Measurements from ENCODE around the gene HIVEP3.

Gene HIVEP3

GRCh38 chr1:41936107-41936506, 17.4 kb upstream of the HIVEP3 start:
- no peak overlapping the region for H3K4me3 ChIP-seq (replicated peaks; ENCODE audit: insufficient read depth, low read length)
- H3K27me3 ChIP-seq (ENCODE audit: insufficient read depth, poor library complexity, severe bottlenecking) = peaks cover 14% of the 10 kb centered on the region
- TF ChIP-seq POLR2AphosphoS5 (IDR thresholded peaks at IDR 0.05; ENCODE audit: low read depth) = no peak
- TF ChIP-seq GABPA (IDR thresholded peaks at IDR 0.05; ENCODE audit: low read depth) = no peak
- no peak for TF ChIP-seq SPI1 (IDR thresholded peaks at IDR 0.05; ENCODE audit: borderline replicate concordance, low read depth)
- TF ChIP-seq CTCF (IDR thresholded peaks at IDR 0.05; ENCODE audit: insufficient read depth, low read length) = no peak
- TF ChIP-seq REST (IDR thresholded peaks at IDR 0.05; ENCODE audit: insufficient replicate concordance, low read depth) = no peak
- H3K27ac ChIP-seq (replicated peaks) = no peak overlapping the region
- DNase-seq (ENCODE audit: low read depth in 1 of 2, low spot score in 1 of 2) = no peak

GRCh38 chr1:41935226-41935625, 16.5 kb upstream of the HIVEP3 start:
- H3K27ac ChIP-seq (replicated peaks) = no peak overlapping the region
- H3K27me3 ChIP-seq (ENCODE audit: insufficient read depth, poor library complexity, severe bottlenecking) = peaks cover 14% of the 10 kb centered on the region
- no peak for TF ChIP-seq POLR2AphosphoS5 (IDR thresholded peaks at IDR 0.05; ENCODE audit: low read depth)
- no peak for TF ChIP-seq SPI1 (IDR thresholded peaks at IDR 0.05; ENCODE audit: borderline replicate concordance, low read depth)
- TF ChIP-seq REST (IDR thresholded peaks at IDR 0.05; ENCODE audit: insufficient replicate concordance, low read depth) = no peak
- TF ChIP-seq CTCF (IDR thresholded peaks at IDR 0.05; ENCODE audit: insufficient read depth, low read length) = no peak
- TF ChIP-seq GABPA (IDR thresholded peaks at IDR 0.05; ENCODE audit: low read depth) = no peak
- H3K4me3 ChIP-seq (replicated peaks; ENCODE audit: insufficient read depth, low read length) = no peak overlapping the region
- DNase-seq (ENCODE audit: low read depth in 1 of 2, low spot score in 1 of 2) = no peak

- no peak overlapping the region for H3K27ac ChIP-seq (replicated peaks)
- H3K27me3 ChIP-seq (ENCODE audit: insufficient read depth, poor library complexity, severe bottlenecking) = peaks cover 14% of the 10 kb centered on the region
- DNase-seq (ENCODE audit: low read depth in 1 of 2, low spot score in 1 of 2) = no peak
- no peak overlapping the region for H3K4me3 ChIP-seq (replicated peaks; ENCODE audit: insufficient read depth, low read length)
- TF ChIP-seq REST (IDR thresholded peaks at IDR 0.05; ENCODE audit: insufficient replicate concordance, low read depth) = no peak
- no peak for TF ChIP-seq GABPA (IDR thresholded peaks at IDR 0.05; ENCODE audit: low read depth)
These were observed 14.4 kb upstream of the HIVEP3 start for GRCh38 chr1:41933106-41933505.

GRCh38 chr1:41931578-41931977, 12.9 kb upstream of the HIVEP3 start:
- Histone ChIP-seq H3K4me3 (replicated peaks; ENCODE audit: insufficient read depth, low read length) (no peak overlapping the region), H3K27ac (replicated peaks) (no peak overlapping the region), H3K27me3 (ENCODE audit: insufficient read depth, poor library complexity, severe bottlenecking) (peaks cover 14% of the 10 kb centered on the region)
- DNase-seq (ENCODE audit: low read depth in 1 of 2, low spot score in 1 of 2) = no peak
- TF ChIP-seq POLR2AphosphoS5 (IDR thresholded peaks at IDR 0.05; ENCODE audit: low read depth) (no peak), SPI1 (IDR thresholded peaks at IDR 0.05; ENCODE audit: borderline replicate concordance, low read depth) (no peak), REST (IDR thresholded peaks at IDR 0.05; ENCODE audit: insufficient replicate concordance, low read depth) (no peak), GABPA (IDR thresholded peaks at IDR 0.05; ENCODE audit: low read depth) (no peak), CTCF (IDR thresholded peaks at IDR 0.05; ENCODE audit: insufficient read depth, low read length) (no peak)
